Measurements from ENCODE around the gene PGAM4.
"Not testable (repeated sequence)": the region's sequence is repeated elsewhere in the genome, so short reads cannot be mapped to it uniquely, and the experiment has no call there.

The PGAM4 gene

DNA sequence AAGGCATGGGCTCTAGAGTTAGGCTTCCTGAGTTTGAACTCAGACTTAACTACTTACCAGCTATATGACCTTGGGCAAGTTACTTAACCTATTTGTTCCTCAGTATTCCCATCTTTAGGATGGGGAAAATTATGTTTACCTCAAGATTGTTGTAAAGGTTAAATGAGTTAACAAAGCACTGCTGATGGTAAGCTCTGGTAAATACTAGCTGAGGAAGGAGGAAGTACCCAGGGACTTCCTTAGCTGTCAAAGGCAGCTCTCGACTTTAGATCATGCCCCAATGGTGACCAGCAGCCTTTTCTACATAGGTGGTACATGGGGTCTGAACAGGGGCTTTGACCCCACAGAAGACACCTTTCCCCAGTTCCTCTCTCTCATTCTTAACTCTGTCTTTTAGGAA lies 38.9 kb downstream of the PGAM4 start:
- H3K4me3 Mint-ChIP-seq: no peak overlapping the region
- DNase-seq: no peak
- no peak overlapping the region for H3K27ac Mint-ChIP-seq
- H3K27me3 Mint-ChIP-seq (ENCODE audit: low read depth, poor library complexity): no peaks in the 10 kb centered on the region
- TF ChIP-seq, protein P1, sequence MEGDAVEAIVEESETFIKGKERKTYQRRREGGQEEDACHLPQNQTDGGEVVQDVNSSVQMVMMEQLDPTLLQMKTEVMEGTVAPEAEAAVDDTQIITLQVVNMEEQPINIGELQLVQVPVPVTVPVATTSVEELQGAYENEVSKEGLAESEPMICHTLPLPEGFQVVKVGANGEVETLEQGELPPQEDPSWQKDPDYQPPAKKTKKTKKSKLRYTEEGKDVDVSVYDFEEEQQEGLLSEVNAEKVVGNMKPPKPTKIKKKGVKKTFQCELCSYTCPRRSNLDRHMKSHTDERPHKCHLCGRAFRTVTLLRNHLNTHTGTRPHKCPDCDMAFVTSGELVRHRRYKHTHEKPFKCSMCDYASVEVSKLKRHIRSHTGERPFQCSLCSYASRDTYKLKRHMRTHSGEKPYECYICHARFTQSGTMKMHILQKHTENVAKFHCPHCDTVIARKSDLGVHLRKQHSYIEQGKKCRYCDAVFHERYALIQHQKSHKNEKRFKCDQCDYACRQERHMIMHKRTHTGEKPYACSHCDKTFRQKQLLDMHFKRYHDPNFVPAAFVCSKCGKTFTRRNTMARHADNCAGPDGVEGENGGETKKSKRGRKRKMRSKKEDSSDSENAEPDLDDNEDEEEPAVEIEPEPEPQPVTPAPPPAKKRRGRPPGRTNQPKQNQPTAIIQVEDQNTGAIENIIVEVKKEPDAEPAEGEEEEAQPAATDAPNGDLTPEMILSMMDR (IDR thresholded peaks at IDR 0.05): no peak
- peaks cover 7% of the 10 kb centered on the region for H3K36me3 Mint-ChIP-seq (ENCODE audit: low read depth)
- no peaks in the 10 kb centered on the region for H3K4me1 Mint-ChIP-seq
- H3K9me3 Mint-ChIP-seq: peaks cover 44% of the 10 kb centered on the region

DNA sequence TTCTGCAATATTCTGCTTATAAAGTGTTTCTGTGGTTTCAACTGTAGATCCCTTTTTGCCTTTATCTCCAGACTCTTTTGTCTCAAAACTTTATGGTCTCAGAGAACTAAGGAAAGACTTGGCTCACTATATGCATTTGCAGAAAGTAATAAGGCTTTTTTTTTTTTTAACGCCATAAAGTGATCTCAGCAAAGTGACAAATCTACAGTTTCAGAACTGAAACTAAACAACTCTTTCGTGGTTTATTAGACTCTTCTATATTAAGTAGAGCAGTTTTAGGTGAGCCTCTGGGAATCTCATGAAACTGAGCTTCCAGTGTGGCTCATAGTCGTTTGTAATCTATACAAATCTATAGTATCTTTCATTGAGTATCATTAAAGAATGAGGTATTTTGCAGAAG lies 43.7 kb downstream of the PGAM4 start:
- Mint-ChIP-seq H3K27ac (no peak overlapping the region), H3K27me3 (ENCODE audit: low read depth, poor library complexity) (no peaks in the 10 kb centered on the region), H3K9me3 (peaks cover 36% of the 10 kb centered on the region), H3K4me3 (no peak overlapping the region), H3K36me3 (ENCODE audit: low read depth) (peaks cover 11% of the 10 kb centered on the region), H3K4me1 (no peaks in the 10 kb centered on the region)
- no peak for DNase-seq
- TF ChIP-seq, protein P1 (IDR thresholded peaks at IDR 0.05): no peak

DNA sequence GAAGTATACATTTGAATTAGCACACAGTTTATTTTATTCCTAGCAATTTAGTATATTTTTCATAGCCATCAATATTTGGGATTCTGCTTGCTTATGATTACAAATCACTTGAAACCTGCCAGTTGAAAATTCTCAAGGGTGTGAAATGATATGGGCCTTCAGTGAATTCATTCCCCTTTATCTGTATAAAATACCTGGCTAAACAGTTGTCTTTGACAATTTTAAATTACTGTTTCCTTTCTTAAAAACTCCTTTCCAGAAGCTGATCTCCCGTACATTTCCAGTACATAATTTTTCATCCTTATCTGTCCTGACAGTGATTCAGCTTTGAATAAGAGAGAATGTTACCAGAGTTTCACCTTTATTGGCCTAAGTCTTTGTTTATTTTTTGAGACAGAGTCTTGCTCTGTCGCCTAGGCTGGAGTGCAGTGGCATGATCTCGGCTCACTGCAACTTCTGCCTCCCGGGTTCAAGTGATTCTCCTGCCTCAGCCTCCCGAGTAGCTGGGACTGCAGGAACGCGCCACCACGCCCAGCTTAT lies 45.0 kb downstream of the PGAM4 start:
- TF ChIP-seq, protein P1 (IDR thresholded peaks at IDR 0.05): no peak
- H3K27ac Mint-ChIP-seq: no peak overlapping the region
- no peaks in the 10 kb centered on the region for H3K4me1 Mint-ChIP-seq
- H3K36me3 Mint-ChIP-seq (ENCODE audit: low read depth): peaks cover 4% of the 10 kb centered on the region
- H3K9me3 Mint-ChIP-seq: peaks cover 23% of the 10 kb centered on the region
- DNase-seq: no peak
- no peaks in the 10 kb centered on the region for H3K27me3 Mint-ChIP-seq (ENCODE audit: low read depth, poor library complexity)
- no peak overlapping the region for H3K4me3 Mint-ChIP-seq

DNA sequence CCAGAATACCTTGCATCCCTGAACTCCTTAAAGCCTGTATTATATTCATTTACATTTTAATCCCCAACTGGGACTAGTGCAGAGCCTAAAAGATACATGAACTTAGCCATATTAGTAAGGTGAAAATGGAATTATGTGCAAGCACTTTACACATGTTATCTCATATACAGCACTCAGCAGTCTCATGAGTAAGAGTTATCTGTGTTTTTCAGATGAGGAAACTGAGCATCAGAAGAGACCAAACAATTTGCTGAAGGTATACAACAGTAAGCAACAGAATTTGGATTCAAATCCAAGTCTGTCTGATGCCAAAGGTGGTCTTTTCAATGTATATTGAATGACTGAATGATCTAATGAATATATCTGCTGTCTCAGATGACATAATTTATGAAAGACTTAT lies 46.7 kb downstream of the PGAM4 start:
- Mint-ChIP-seq H3K36me3 (ENCODE audit: low read depth) (peaks cover 4% of the 10 kb centered on the region), H3K4me3 (no peak overlapping the region), H3K4me1 (no peaks in the 10 kb centered on the region), H3K9me3 (peaks cover 14% of the 10 kb centered on the region), H3K27me3 (ENCODE audit: low read depth, poor library complexity) (no peaks in the 10 kb centered on the region), H3K27ac (no peak overlapping the region)
- DNase-seq: no peak
- TF ChIP-seq, protein P1 (IDR thresholded peaks at IDR 0.05): no peak

DNA sequence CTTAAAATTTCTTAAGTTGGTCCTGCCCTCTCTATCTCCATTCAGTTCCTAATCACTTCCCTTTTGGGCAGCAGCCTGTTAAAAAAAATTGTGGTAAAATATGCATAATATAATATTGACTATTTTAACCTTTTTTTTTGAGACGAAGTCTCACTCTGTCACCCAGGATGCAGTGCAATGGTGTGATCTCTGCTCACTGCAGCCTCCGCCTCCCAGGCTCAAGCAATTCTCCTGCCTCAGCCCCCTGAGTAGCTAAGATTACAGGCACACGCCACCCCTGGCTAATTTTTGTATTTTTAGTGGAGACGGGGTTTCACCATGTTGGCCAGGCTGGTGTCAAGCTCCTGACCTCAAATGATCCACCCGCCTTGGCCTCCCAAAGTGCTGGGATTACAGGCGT lies 50.1 kb downstream of the PGAM4 start:
- not testable (repeated sequence) for H3K27ac Mint-ChIP-seq; H3K27me3 Mint-ChIP-seq (ENCODE audit: low read depth, poor library complexity); DNase-seq; H3K36me3 Mint-ChIP-seq (ENCODE audit: low read depth); H3K4me1 Mint-ChIP-seq; H3K4me3 Mint-ChIP-seq
- H3K9me3 Mint-ChIP-seq: peaks cover 19% of the 10 kb centered on the region

DNA sequence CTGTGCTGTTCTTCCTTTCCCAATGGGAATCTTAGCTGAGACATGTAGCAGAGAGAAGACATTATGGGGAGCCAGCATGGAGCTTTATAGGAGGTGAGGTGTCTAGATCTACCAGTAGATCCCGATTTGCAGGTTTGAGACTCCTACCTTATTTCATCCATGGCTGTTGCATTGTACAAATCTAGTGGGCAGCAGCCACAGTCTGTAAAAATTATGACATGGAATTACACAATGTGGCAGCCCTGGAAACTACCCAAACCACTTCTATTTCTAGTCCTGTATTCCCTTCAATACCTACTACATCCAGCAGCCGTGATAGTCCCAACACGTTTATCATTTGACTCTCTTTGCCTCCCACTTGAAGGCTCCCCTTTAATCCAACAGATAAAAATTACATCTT lies 50.9 kb downstream of the PGAM4 start:
- DNase-seq: no peak
- Mint-ChIP-seq H3K27me3 (ENCODE audit: low read depth, poor library complexity) (no peaks in the 10 kb centered on the region), H3K27ac (no peak overlapping the region), H3K36me3 (ENCODE audit: low read depth) (peaks cover 4% of the 10 kb centered on the region), H3K4me1 (no peaks in the 10 kb centered on the region), H3K9me3 (peaks cover 19% of the 10 kb centered on the region), H3K4me3 (no peak overlapping the region)
- TF ChIP-seq, protein P1 (IDR thresholded peaks at IDR 0.05): no peak
